Kidney (tissue), 14 donors: ENCODE results near the gene KIAA0513. TPM values are rescaled to one million over a fixed set of nuclear protein-coding genes. Genes with fewer than 3 reads are reported as not detected.
A peak's percentile ranks its signal among the peaks of the same experiment; 100 is the strongest.

Experiments used
- DNase-seq, 5 donors: peaks; one replicate each; pipeline ENCODE4 v3.0.0-alpha.2; 2013 to 2020
- FAIRE-seq: peaks from 2 replicates; lab custom pipeline; 2012; peaks lifted over from hg19 to GRCh38; lab: Jason Lieb, UNC
- H3K27ac ChIP-seq, 2 donors: one replicate each; pipeline ENCODE4 v1.7.0; 2013; ENCODE audit warnings: low read depth in 2 of 2, low read length in 2 of 2, inconsistent platforms in 1 of 2
- H3K27me3 ChIP-seq: one replicate; pipeline ENCODE4 v1.7.1; 2013; ENCODE audit warnings: low read length, inconsistent platforms; ENCODE audit not compliant: control insufficient read depth, insufficient read depth
- H3K36me3 ChIP-seq, 3 donors: one replicate each; pipeline versions ENCODE4 v1.7.0 to v1.7.1; 2013; ENCODE audit warnings: low read length in 3 of 3, control low read depth in 1 of 3, inconsistent platforms in 1 of 3; ENCODE audit not compliant: insufficient read depth in 3 of 3, control insufficient read depth in 2 of 3
- H3K4me1 ChIP-seq, 3 donors: one replicate each; pipeline versions ENCODE4 v1.7.0 to v1.7.1; 2013; ENCODE audit warnings: low read length in 3 of 3, inconsistent platforms in 1 of 3, low read depth in 1 of 3; ENCODE audit not compliant: control insufficient read depth in 2 of 3, insufficient read depth in 2 of 3
- H3K4me3 ChIP-seq, 3 donors: one replicate each; pipeline versions ENCODE4 v1.7.0 to v1.8.1; 2013; ENCODE audit warnings: low read length in 3 of 3, control low read depth in 1 of 3, inconsistent platforms in 1 of 3
- H3K9ac ChIP-seq, 3 donors: one replicate each; pipeline versions ENCODE4 v1.7.0 to v1.7.1; 2013; ENCODE audit warnings: low read length in 3 of 3, control low read depth in 1 of 3, inconsistent platforms in 1 of 3
- H3K9me3 ChIP-seq, 3 donors: one replicate each; pipeline versions ENCODE4 v1.7.0 to v1.7.1; 2013; ENCODE audit warnings: low read length in 3 of 3, control low read depth in 1 of 3, inconsistent platforms in 1 of 3; ENCODE audit not compliant: control insufficient read depth in 2 of 3, insufficient read depth in 1 of 3
- CTCF ChIP-seq: IDR thresholded peaks from 3 replicates; pipeline ENCODE4 v1.5.1; 2012; ENCODE audit warnings: mild to moderate bottlenecking, moderate library complexity, borderline replicate concordance; ENCODE audit not compliant: insufficient read depth; ENCODE audit errors: extremely low read depth
- intact Hi-C: fragments of 100-400 bp; cut with DNase I; formaldehyde crosslinking; loops from one replicate; pipeline ENCODE4 v1.11.1; 2022
- polyA plus RNA-seq: library from polyadenylated mRNA; stranded (reverse); fragments of 350-450 nt; fragmentation: Illumina TruSeq; extraction: RNeasy Lipid Tissue Mini Kit (QIAGEN cat#74804); gene quantifications from one replicate; pipeline ENCODE4 v1.2.3, GENCODE V29; 2014; ENCODE audit warnings: low read depth, low replicate concordance; ENCODE audit not compliant: insufficient read depth
- total RNA-seq: library from RNA; stranded (reverse); fragmentation: NEBNext Ultra II Directional; extraction: Animal tissue kit (Norgen Biotek cat#: 25700); gene quantifications from one replicate; pipeline ENCODE4 v1.2.1, GENCODE V29; 2021
- donor health status: control.
- donor health status: control.
- donor health status: control.
- donor health status: control.
- donor health status: control.
- donor health status: DM: yes; HTN: yes; CAD: no.
- donor health status: Normal renal cell carcinoma (clear cell type).

The KIAA0513 gene
- total and polyA plus RNA-seq, 2 donors from 2014 or later = 2.6 to 19.2 TPM

DNA sequence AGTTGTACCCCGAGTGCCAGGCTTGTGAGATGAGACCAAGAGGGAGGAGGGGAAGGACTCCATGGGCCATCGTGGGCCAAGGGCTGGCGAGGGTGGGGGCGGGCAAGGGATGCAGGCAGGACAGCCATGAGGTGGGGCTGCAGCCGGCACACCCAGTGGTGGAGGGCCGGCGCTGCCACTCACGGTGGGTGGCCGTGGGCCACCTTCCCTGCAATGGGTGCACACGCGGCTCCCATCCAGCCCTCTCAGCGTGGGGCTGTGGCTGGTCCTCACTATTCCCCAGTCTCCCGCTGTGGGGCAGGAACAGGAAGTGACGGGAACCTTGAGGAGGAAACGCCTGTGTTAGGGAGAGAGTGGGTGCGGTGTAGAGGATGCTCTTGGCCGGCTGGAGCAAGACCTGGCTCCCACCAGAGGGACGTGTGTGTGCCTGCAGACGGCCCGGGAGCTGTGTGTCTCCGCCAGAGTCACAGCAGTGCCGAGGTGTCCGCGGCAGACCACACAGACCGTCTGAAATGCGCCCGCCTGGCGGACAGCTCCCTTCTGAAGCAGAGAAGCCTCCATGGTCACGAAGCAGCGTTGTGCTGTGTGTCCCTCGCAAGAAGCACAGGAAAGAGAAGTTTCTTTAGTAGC is 61.1 kb downstream of the KIAA0513 start:
- no peak for TF ChIP-seq CTCF

DNA sequence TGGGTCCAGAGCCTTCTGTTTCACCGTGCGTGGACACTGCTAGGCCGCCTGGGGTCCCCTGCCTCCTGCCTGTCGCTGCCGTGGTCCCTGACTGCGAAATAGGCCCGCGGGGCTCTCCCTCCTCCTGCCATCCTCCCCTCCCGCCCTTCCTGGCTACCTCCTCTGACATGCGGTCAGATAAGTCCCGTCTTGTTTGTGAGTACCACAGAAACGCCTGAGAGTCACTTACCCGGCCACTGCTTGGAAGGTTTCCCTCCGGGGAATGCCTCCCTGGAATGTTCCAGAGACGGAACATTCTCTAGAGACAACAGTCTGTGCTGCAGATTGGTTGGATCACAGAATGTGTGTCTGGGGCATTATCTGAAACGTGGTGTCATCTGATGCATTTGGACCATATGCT is 61.9 kb downstream of the KIAA0513 start:
- H3K27ac ChIP-seq = no peak overlapping the region
- peaks cover 0 to 4% (median 2%) of the 10 kb centered on the region in 3 donors for H3K4me1 ChIP-seq
- no peak for TF ChIP-seq CTCF
- H3K4me3 ChIP-seq = no peak overlapping the region
- intact Hi-C loops = no loop called here
- H3K9me3 ChIP-seq = no peaks in the 10 kb centered on the region
- H3K27me3 ChIP-seq = no peaks in the 10 kb centered on the region
- no peaks in the 10 kb centered on the region for H3K36me3 ChIP-seq
- H3K9ac ChIP-seq = no peak overlapping the region
- DNase-seq (peak in 2 of 5 donors; percentile 34 to 74), FAIRE-seq (no peak)

More for the DNA sequence above, 61.1 kb downstream of the KIAA0513 start:
- no peaks in the 10 kb centered on the region for H3K27me3 ChIP-seq
- no peak overlapping the region for H3K27ac ChIP-seq
- no peak for DNase-seq
- no peak overlapping the region for H3K4me3 ChIP-seq
- intact Hi-C loops = no loop called here
- no peak for FAIRE-seq
- H3K9ac ChIP-seq = no peak overlapping the region
- H3K36me3 ChIP-seq = no peaks in the 10 kb centered on the region
- H3K4me1 ChIP-seq = peaks cover 0 to 4% (median 2%) of the 10 kb centered on the region in 3 donors
- H3K9me3 ChIP-seq = no peaks in the 10 kb centered on the region

DNA sequence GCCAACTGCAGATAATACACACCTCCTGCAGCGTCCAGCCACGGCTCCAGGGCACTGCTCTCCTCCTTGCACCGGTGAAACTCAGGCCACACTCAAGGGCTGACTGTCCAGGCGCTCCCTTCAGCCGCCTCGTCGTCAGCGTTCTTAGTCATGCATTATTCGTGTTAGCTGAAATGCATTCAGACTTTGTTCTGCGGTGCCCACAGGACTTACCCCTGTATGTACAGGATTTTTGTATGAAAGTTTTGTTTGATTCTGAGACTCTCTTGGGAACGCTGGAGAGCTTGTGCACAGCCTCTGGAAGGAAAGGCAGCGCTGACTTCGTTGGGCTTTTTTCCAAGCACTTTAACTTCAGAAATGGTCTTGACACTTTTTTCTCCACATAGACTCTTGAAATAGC is 62.6 kb downstream of the KIAA0513 start:
- no peak for TF ChIP-seq CTCF
- FAIRE-seq = no peak
- intact Hi-C loops = no loop called here
- no peak for DNase-seq
- H3K27ac ChIP-seq = no peak overlapping the region
- no peaks in the 10 kb centered on the region for H3K36me3 ChIP-seq
- H3K9me3 ChIP-seq = no peaks in the 10 kb centered on the region
- no peaks in the 10 kb centered on the region for H3K27me3 ChIP-seq
- no peak overlapping the region for H3K9ac ChIP-seq
- peaks cover 0 to 4% (median 2%) of the 10 kb centered on the region in 3 donors for H3K4me1 ChIP-seq
- no peak overlapping the region for H3K4me3 ChIP-seq
